H9 (cell line): ENCODE measurements around the gene IL36B. TPM values are rescaled to one million over a fixed set of nuclear protein-coding genes. Genes with fewer than 3 reads are reported as not detected.

ENCODE experiments used
- DNase-seq: peaks from one replicate; pipeline ENCODE4 v3.0.0-alpha.2; 2017
- H2AFZ ChIP-seq: one replicate; pipeline ENCODE4 v1.6.1; 2013; ENCODE audit warnings: mild to moderate bottlenecking, low read length, control low read depth, moderate library complexity
- H2AK5ac ChIP-seq: 2 replicates; pipeline ENCODE4 v1.6.1; 2013; ENCODE audit warnings: low read length, control low read depth, mixed read lengths; ENCODE audit not compliant: insufficient read length
- H2BK120ac ChIP-seq: one replicate; pipeline ENCODE4 v1.6.1; 2013; ENCODE audit warnings: low read depth, mild to moderate bottlenecking, low read length, control low read depth, inconsistent platforms; ENCODE audit not compliant: poor library complexity, severe bottlenecking
- H2BK12ac ChIP-seq: 2 replicates; pipeline ENCODE4 v1.6.1; 2013; ENCODE audit warnings: low read length, control low read depth, mixed read lengths, low read depth; ENCODE audit not compliant: insufficient read length
- H2BK15ac ChIP-seq: 2 replicates; pipeline ENCODE4 v1.6.1; 2013; ENCODE audit warnings: low read depth, low read length, control low read depth
- H2BK20ac ChIP-seq: one replicate; pipeline ENCODE4 v1.6.1; 2013; ENCODE audit warnings: low read depth, mild to moderate bottlenecking, low read length, control low read depth, inconsistent platforms; ENCODE audit not compliant: poor library complexity, severe bottlenecking
- H2BK5ac ChIP-seq: 2 replicates; pipeline ENCODE4 v1.6.1; 2013; ENCODE audit warnings: low read length, control low read depth, mixed read lengths; ENCODE audit not compliant: insufficient read length
- H3K14ac ChIP-seq: 2 replicates; pipeline ENCODE4 v1.6.1; 2013; ENCODE audit warnings: low read length, control low read depth; ENCODE audit not compliant: insufficient read depth
- H3K18ac ChIP-seq: 2 replicates; pipeline ENCODE4 v1.6.1; 2013; ENCODE audit warnings: low read depth, mild to moderate bottlenecking, mixed read lengths, low read length, control low read depth; ENCODE audit not compliant: insufficient read length
- H3K23ac ChIP-seq: 2 replicates; pipeline ENCODE4 v1.6.1; 2013; ENCODE audit warnings: low read length, control low read depth, mixed read lengths, low read depth; ENCODE audit not compliant: insufficient read length
- H3K23me2 ChIP-seq: 2 replicates; pipeline ENCODE4 v1.6.1; 2013; ENCODE audit warnings: low read depth, mild to moderate bottlenecking, mixed read lengths, low read length, control low read depth; ENCODE audit not compliant: insufficient read length, poor library complexity, severe bottlenecking
- H3K27ac ChIP-seq: 2 replicates; pipeline ENCODE4 v1.5.1; 2013; ENCODE audit warnings: low read length, control low read depth, mixed read lengths, low read depth; ENCODE audit not compliant: insufficient read length
- H3K27me3 ChIP-seq: 2 replicates; pipeline ENCODE4 v1.6.1; 2013; ENCODE audit warnings: low read length, control low read depth, inconsistent platforms; ENCODE audit not compliant: insufficient read depth
- H3K4ac ChIP-seq: 2 replicates; pipeline ENCODE4 v1.6.1; 2013; ENCODE audit warnings: low read depth, mild to moderate bottlenecking, control low read depth, inconsistent platforms, low read length, moderate library complexity
- H3K4me1 ChIP-seq: 2 replicates; pipeline ENCODE4 v1.6.1; 2013; ENCODE audit warnings: low read length, control low read depth, inconsistent platforms; ENCODE audit not compliant: insufficient read depth
- H3K4me2 ChIP-seq: 2 replicates; pipeline ENCODE4 v1.6.1; 2013; ENCODE audit warnings: low read length, control low read depth, mixed read lengths; ENCODE audit not compliant: insufficient read length, insufficient read depth
- H3K56ac ChIP-seq: 2 replicates; pipeline ENCODE4 v1.6.1; 2013; ENCODE audit warnings: low read depth, mild to moderate bottlenecking, mixed read lengths, low read length, control low read depth; ENCODE audit not compliant: insufficient read length
- H3K79me1 ChIP-seq: 2 replicates; pipeline ENCODE4 v1.6.1; 2013; ENCODE audit warnings: low read depth, mild to moderate bottlenecking, moderate library complexity, low read length, control low read depth, inconsistent platforms; ENCODE audit not compliant: insufficient read depth, poor library complexity, severe bottlenecking
- H3K79me2 ChIP-seq: 2 replicates; pipeline ENCODE4 v1.6.1; 2013; ENCODE audit warnings: low read length, control low read depth, inconsistent platforms; ENCODE audit not compliant: insufficient read depth
- H3K9ac ChIP-seq: 2 replicates; pipeline ENCODE4 v1.6.1; 2013; ENCODE audit warnings: low read length, control low read depth, mixed read lengths; ENCODE audit not compliant: insufficient read length; ENCODE audit errors: extremely low read depth
- H3K9me3 ChIP-seq: one replicate; pipeline ENCODE4 v1.6.1; 2013; ENCODE audit warnings: low read depth, low read length, inconsistent platforms; ENCODE audit not compliant: control insufficient read depth
- H3T11ph ChIP-seq: one replicate; pipeline ENCODE4 v1.6.1; 2013; ENCODE audit warnings: mild to moderate bottlenecking, low read length, control low read depth, inconsistent platforms
- H4K20me1 ChIP-seq: one replicate; pipeline ENCODE4 v1.6.1; 2013; ENCODE audit not compliant: control insufficient read depth, insufficient read length, insufficient read depth
- H4K5ac ChIP-seq: 2 replicates; pipeline ENCODE4 v1.6.1; 2013; ENCODE audit warnings: low read depth, mild to moderate bottlenecking, mixed read lengths, low read length, control low read depth; ENCODE audit not compliant: insufficient read length
- H4K8ac ChIP-seq: replicated peaks from 2 replicates; pipeline ENCODE4 v1.6.1; 2013; ENCODE audit warnings: low read length, control low read depth, mixed read lengths, low read depth; ENCODE audit not compliant: insufficient read length
- H4K91ac ChIP-seq: 2 replicates; pipeline ENCODE4 v1.6.1; 2013; ENCODE audit warnings: low read depth, mild to moderate bottlenecking, moderate library complexity, mixed read lengths, low read length, control low read depth; ENCODE audit not compliant: insufficient read length
- H3K27ac Mint-ChIP-seq, 3 experiments: 2 replicates in 2 of 3; 3 replicates in 1 of 3; pipeline ENCODE4 v1.8.0; 2020 to 2021; ENCODE audit warnings: mixed read lengths in 3 of 3, mild to moderate bottlenecking in 1 of 3, moderate library complexity in 1 of 3
- H3K27me3 Mint-ChIP-seq: 2 replicates; pipeline ENCODE4 v1.8.0; 2021; ENCODE audit warnings: low read depth, mild to moderate bottlenecking, moderate library complexity, mixed read lengths
- H3K36me3 Mint-ChIP-seq, 3 experiments: 2 replicates in 2 of 3; 3 replicates in 1 of 3; pipeline ENCODE4 v1.8.0; 2020 to 2021; ENCODE audit warnings: low read depth in 3 of 3, mixed read lengths in 3 of 3; ENCODE audit not compliant: insufficient read depth in 1 of 3
- H3K4me1 Mint-ChIP-seq, 2 experiments: 2 replicates each; pipeline ENCODE4 v1.8.0; 2020; ENCODE audit warnings: mixed read lengths in 2 of 2
- H3K4me3 Mint-ChIP-seq, 2 experiments: 2 replicates in 1 of 2; 3 replicates in 1 of 2; pipeline ENCODE4 v1.8.0; 2020 to 2021; ENCODE audit warnings: mild to moderate bottlenecking in 2 of 2, mixed read lengths in 2 of 2, moderate library complexity in 1 of 2
- H3K9me3 Mint-ChIP-seq, 2 experiments: 2 replicates in 1 of 2; 3 replicates in 1 of 2; pipeline ENCODE4 v1.8.0; 2020; ENCODE audit warnings: mild to moderate bottlenecking in 2 of 2, mixed read lengths in 2 of 2, moderate library complexity in 1 of 2
- WGBS: extraction: QIAGEN DNeasy Blood & Tissue Kit; methylation state at CpG from one replicate; pipeline ENCODE4 v1.1.7; 2013; ENCODE audit warnings: missing lambda C conversion rate, low lambda C conversion rate, mixed read lengths; ENCODE audit not compliant: insufficient read length; ENCODE audit errors: extremely low coverage; 5-methylcytosine and 5-hydroxymethylcytosine counted together
- total RNA-seq: library from RNA; stranded (reverse); gene quantifications from 2 replicates; pipeline ENCODE4 v1.2.1, GENCODE V29; 2021
- TF ChIP-seq, protein P1 (sequence below): fragments of 200-600 bp; sonication (generic); conservative IDR thresholded peaks from 3 replicates; pipeline ENCODE4 v1.8.0; 2021; ENCODE audit warnings: antibody characterized with exemption, mild to moderate bottlenecking

Gene IL36B
- total RNA-seq, 1 experiment from 2014 or later, result not detected

DNA sequence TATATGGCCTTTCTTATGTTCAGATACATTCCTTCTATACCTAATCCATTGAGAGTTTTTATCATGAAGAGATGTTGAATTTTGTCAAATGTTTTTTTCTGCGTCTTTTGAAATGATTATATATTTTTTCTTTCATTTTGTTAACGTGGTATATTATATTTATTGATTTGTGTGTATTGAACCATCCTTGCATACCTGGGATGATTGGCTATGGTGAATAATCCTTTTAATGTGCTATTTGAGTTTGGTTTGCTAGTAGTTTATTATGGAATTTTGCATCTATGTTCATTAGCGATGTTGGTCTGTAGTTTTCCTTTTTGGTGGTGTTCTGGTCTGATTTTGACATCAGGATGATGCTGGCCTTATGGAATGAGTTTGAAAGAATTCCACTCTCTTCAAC, 63.1 kb downstream of the IL36B start:
- Mint-ChIP-seq H3K9me3 (peaks cover 33 to 73% of the 10 kb centered on the region in 2 experiments), H3K4me1 (no peaks in the 10 kb centered on the region), H3K27me3 (peaks cover 5% of the 10 kb centered on the region; the same call in 1 of the 2 replicates), H3K4me3 (no peak overlapping the region), H3K27ac (no peak overlapping the region), H3K36me3 (no peaks in the 10 kb centered on the region; a peak in 2 of 7 replicates)
- TF ChIP-seq, protein P1, sequence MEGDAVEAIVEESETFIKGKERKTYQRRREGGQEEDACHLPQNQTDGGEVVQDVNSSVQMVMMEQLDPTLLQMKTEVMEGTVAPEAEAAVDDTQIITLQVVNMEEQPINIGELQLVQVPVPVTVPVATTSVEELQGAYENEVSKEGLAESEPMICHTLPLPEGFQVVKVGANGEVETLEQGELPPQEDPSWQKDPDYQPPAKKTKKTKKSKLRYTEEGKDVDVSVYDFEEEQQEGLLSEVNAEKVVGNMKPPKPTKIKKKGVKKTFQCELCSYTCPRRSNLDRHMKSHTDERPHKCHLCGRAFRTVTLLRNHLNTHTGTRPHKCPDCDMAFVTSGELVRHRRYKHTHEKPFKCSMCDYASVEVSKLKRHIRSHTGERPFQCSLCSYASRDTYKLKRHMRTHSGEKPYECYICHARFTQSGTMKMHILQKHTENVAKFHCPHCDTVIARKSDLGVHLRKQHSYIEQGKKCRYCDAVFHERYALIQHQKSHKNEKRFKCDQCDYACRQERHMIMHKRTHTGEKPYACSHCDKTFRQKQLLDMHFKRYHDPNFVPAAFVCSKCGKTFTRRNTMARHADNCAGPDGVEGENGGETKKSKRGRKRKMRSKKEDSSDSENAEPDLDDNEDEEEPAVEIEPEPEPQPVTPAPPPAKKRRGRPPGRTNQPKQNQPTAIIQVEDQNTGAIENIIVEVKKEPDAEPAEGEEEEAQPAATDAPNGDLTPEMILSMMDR, result no peak
- H3K14ac ChIP-seq, result no peak overlapping the region
- H2AFZ ChIP-seq, result no peak overlapping the region
- H3K4ac ChIP-seq, result no peak overlapping the region
- H3K18ac ChIP-seq, result no peak overlapping the region
- H3K9me3 ChIP-seq, result no peaks in the 10 kb centered on the region
- H3K9ac ChIP-seq, result no peak overlapping the region
- no peak overlapping the region for H3K23ac ChIP-seq
- no peak overlapping the region for H2BK12ac ChIP-seq
- H4K8ac ChIP-seq, result no peak overlapping the region
- no peak overlapping the region for H4K5ac ChIP-seq
- no peak overlapping the region for H2BK5ac ChIP-seq
- no peak overlapping the region for H2BK20ac ChIP-seq
- H3K79me1 ChIP-seq, result no peaks in the 10 kb centered on the region
- no peak for DNase-seq
- H2AK5ac ChIP-seq, result no peak overlapping the region
- H3T11ph ChIP-seq, result no peak overlapping the region
- 100% methylated on average over 1 of the region's 3 CpGs for WGBS
- H2BK15ac ChIP-seq, result no peak overlapping the region
- H3K23me2 ChIP-seq, result no peaks in the 10 kb centered on the region
- H3K27ac ChIP-seq, result no peak overlapping the region
- no peaks in the 10 kb centered on the region for H3K79me2 ChIP-seq
- H4K20me1 ChIP-seq, result no peaks in the 10 kb centered on the region
- H2BK120ac ChIP-seq, result no peak overlapping the region
- H3K4me2 ChIP-seq, result no peak overlapping the region
- H3K27me3 ChIP-seq, result no peaks in the 10 kb centered on the region
- H3K56ac ChIP-seq, result no peak overlapping the region
- H3K4me1 ChIP-seq, result no peaks in the 10 kb centered on the region
- no peak overlapping the region for H4K91ac ChIP-seq
